CD4-positive, alpha-beta T cell (primary cell): Measurements from ENCODE around the gene MS4A4E. TPM values are rescaled to one million over a fixed set of nuclear protein-coding genes. Genes with fewer than 3 reads are reported as not detected.

Source experiments
- ATAC-seq: fragments of 200-7000 bp; cut with Tn5 transposase; one replicate; pipeline ENCODE4 v1.10.0; 2022; ENCODE audit warnings: mild to moderate bottlenecking; ENCODE audit not compliant: poor library complexity
- CTCF ChIA-PET: fragments of 350-600 bp; sonication (Branson Sonifier 250); formaldehyde crosslinking; loops from one replicate; lab custom pipeline; 2021; ENCODE audit warnings: antibody characterized with exemption, inconsistent platforms; lab: Charles Lee
- POLR2A ChIA-PET: fragments of 350-600 bp; sonication (Branson Sonifier 250); formaldehyde crosslinking; loops from one replicate; lab custom pipeline; 2021; ENCODE audit warnings: antibody characterized with exemption, inconsistent platforms; lab: Charles Lee
- DNase-seq, 14 experiments: peaks; one replicate each; pipeline ENCODE4 v3.0.0-alpha.2; 2013 to 2020; ENCODE audit warnings: mixed read lengths in 2 of 14
- H3K27ac ChIP-seq, 2 donors: one replicate each; pipeline versions ENCODE4 v1.5.1 to v1.7.0; 2013; ENCODE audit warnings: low read length in 2 of 2, low read depth in 1 of 2, mild to moderate bottlenecking in 1 of 2
- H3K27me3 ChIP-seq, 2 experiments: 1 replicate in 1 of 2; 2 replicates in 1 of 2; pipeline versions ENCODE4 v1.6.1 to v1.7.0; 2013; ENCODE audit warnings: low read length in 2 of 2, control low read depth in 1 of 2, mild to moderate bottlenecking in 1 of 2, moderate library complexity in 1 of 2; ENCODE audit not compliant: insufficient read depth in 2 of 2, control insufficient read depth in 1 of 2
- H3K36me3 ChIP-seq: one replicate; pipeline ENCODE4 v1.6.1; 2013; ENCODE audit warnings: low read length, control low read depth; ENCODE audit not compliant: insufficient read depth
- H3K4me1 ChIP-seq: one replicate; pipeline ENCODE4 v1.6.1; 2013; ENCODE audit warnings: low read length, control low read depth; ENCODE audit not compliant: insufficient read depth
- H3K4me3 ChIP-seq: one replicate; pipeline ENCODE4 v1.5.1; 2013; ENCODE audit warnings: mild to moderate bottlenecking, low read length, moderate library complexity
- H3K9me3 ChIP-seq, 2 experiments: 1 replicate in 1 of 2; 2 replicates in 1 of 2; pipeline versions ENCODE4 v1.6.1 to v1.7.0; 2013; ENCODE audit warnings: low read length in 2 of 2, mild to moderate bottlenecking in 2 of 2, control low read depth in 1 of 2, moderate library complexity in 1 of 2; ENCODE audit not compliant: control insufficient read depth in 1 of 2, insufficient read depth in 1 of 2
- H3K27ac Mint-ChIP-seq: one replicate; pipeline ENCODE4 v1.8.0; 2020; ENCODE audit warnings: mixed read lengths
- H3K27me3 Mint-ChIP-seq: one replicate; pipeline ENCODE4 v1.8.0; 2021; ENCODE audit warnings: mixed read lengths
- H3K36me3 Mint-ChIP-seq: one replicate; pipeline ENCODE4 v1.8.0; 2021; ENCODE audit warnings: low read depth, mixed read lengths
- H3K4me1 Mint-ChIP-seq: one replicate; pipeline ENCODE4 v1.8.0; 2021; ENCODE audit warnings: low read depth, mixed read lengths
- H3K4me3 Mint-ChIP-seq: one replicate; pipeline ENCODE4 v1.8.0; 2020; ENCODE audit warnings: mild to moderate bottlenecking, mixed read lengths
- H3K9me3 Mint-ChIP-seq: one replicate; pipeline ENCODE4 v1.8.0; 2020; ENCODE audit warnings: mixed read lengths
- intact Hi-C, 2 experiments: fragments of 100-400 bp; cut with DNase I in 1 of 2; cut with micrococcal nuclease in 1 of 2; formaldehyde crosslinking; loops; one replicate each; pipeline versions ENCODE4 v1.15.1 to v1.9.0; 2023 to 2025; cut with DNase I, micrococcal nuclease
- total RNA-seq, 174 experiments: library from RNA in 2 of 174; stranded (reverse) in 2 of 174; gene quantifications; one replicate each; pipeline ENCODE4 v1.2.3 and lab custom pipeline; 2021 to 2026
- TF ChIP-seq, protein P1 (sequence below): fragments of 200-600 bp; IDR thresholded peaks from one replicate; pipeline ENCODE4 v1.8.0; 2022; ENCODE audit warnings: antibody characterized with exemption, mild to moderate bottlenecking

Gene MS4A4E
- total RNA-seq, 2 experiments from 2014 or later: not detected

DNA sequence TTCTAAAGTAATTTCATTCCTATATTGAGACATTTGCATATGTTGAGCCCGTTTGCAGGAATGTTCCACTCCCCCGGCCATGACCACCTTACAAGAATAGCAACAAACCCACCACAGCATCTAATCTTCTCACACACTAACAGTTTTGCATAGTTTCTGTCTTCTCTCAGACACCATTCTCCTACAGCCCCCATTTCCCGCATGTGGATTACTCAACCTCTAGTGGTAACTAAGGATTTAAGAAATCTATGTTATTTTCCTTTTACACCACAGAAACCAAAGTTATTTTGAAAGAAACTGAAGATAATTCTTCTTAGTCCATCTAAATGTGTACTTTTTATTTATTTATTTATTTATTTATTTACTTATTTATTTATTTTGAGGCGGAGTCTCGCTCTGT is 2.3 kb downstream of the MS4A4E start:
- Histone ChIP-seq H3K27ac (no peak overlapping the region), H3K9me3 (no peaks in the 10 kb centered on the region), H3K36me3 (no peaks in the 10 kb centered on the region), H3K4me1 (no peaks in the 10 kb centered on the region), H3K27me3 (peaks cover 0 to 3% of the 10 kb centered on the region in 2 experiments), H3K4me3 (no peak overlapping the region)
- ATAC-seq (no peak), DNase-seq (no peak)
- TF ChIP-seq, protein P1, sequence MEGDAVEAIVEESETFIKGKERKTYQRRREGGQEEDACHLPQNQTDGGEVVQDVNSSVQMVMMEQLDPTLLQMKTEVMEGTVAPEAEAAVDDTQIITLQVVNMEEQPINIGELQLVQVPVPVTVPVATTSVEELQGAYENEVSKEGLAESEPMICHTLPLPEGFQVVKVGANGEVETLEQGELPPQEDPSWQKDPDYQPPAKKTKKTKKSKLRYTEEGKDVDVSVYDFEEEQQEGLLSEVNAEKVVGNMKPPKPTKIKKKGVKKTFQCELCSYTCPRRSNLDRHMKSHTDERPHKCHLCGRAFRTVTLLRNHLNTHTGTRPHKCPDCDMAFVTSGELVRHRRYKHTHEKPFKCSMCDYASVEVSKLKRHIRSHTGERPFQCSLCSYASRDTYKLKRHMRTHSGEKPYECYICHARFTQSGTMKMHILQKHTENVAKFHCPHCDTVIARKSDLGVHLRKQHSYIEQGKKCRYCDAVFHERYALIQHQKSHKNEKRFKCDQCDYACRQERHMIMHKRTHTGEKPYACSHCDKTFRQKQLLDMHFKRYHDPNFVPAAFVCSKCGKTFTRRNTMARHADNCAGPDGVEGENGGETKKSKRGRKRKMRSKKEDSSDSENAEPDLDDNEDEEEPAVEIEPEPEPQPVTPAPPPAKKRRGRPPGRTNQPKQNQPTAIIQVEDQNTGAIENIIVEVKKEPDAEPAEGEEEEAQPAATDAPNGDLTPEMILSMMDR: no peak
- CTCF ChIA-PET: no interaction called here
- no peaks in the 10 kb centered on the region for H3K4me1 Mint-ChIP-seq
- H3K36me3 Mint-ChIP-seq: no peaks in the 10 kb centered on the region
- no peaks in the 10 kb centered on the region for H3K9me3 Mint-ChIP-seq
- intact Hi-C loops: no loop called here
- no peak overlapping the region for H3K27ac Mint-ChIP-seq
- POLR2A ChIA-PET: no interaction called here
- H3K4me3 Mint-ChIP-seq: no peak overlapping the region
- peaks cover 6% of the 10 kb centered on the region for H3K27me3 Mint-ChIP-seq

DNA sequence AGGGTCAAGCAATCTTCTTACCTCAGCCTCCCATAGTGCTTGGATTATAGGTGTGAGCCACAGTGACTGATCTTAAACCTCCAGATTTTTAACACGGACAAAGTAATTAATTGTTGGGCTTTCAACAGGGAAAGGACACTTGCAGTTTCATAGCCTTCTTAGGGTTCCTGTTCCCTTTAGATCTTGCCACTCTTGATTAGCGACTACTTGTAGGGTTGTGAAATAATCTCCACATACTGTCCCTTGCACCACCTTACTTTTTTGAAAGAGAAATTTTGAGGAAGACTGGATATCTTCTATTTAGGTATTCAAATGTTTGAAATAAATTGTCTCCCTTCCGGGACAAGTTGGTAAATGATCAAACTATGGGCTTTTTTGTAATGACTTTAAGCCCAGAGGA is 7.6 kb downstream of the MS4A4E start:
- DNase-seq: no peak
- Histone ChIP-seq H3K27ac (no peak overlapping the region), H3K36me3 (no peaks in the 10 kb centered on the region), H3K9me3 (no peaks in the 10 kb centered on the region), H3K27me3 (peaks cover 0 to 3% of the 10 kb centered on the region in 2 experiments), H3K4me3 (no peak overlapping the region), H3K4me1 (no peaks in the 10 kb centered on the region)
- Mint-ChIP-seq H3K27ac (no peak overlapping the region), H3K27me3 (peaks cover 6% of the 10 kb centered on the region), H3K9me3 (no peaks in the 10 kb centered on the region), H3K36me3 (no peaks in the 10 kb centered on the region), H3K4me3 (no peak overlapping the region), H3K4me1 (no peaks in the 10 kb centered on the region)
- TF ChIP-seq, protein P1: no peak
- CTCF ChIA-PET: no interaction called here
- intact Hi-C loops: no loop called here
- no peak for ATAC-seq
- POLR2A ChIA-PET: no interaction called here

DNA sequence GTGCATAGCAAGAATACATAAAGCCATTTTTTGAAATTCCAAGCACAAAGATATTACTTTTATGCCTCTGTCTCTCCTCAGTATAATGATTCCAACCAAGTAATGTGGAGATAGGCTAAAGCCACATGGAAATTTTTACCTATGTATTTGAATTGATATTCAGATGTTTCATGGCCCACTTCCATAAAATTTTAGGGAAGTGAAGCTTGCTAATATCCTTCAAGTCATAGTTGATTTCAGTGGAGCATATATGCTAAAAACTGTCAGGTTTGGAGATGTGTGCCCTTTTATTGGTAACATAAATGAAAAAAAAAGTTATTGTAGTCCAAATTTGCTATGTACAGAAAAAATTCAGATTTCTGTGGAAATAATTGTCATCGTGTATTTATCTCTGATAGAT is 12.3 kb downstream of the MS4A4E start:
- H3K4me3 Mint-ChIP-seq: no peak overlapping the region
- Histone ChIP-seq H3K27ac (no peak overlapping the region), H3K27me3 (no peaks in the 10 kb centered on the region), H3K4me1 (no peaks in the 10 kb centered on the region), H3K36me3 (no peaks in the 10 kb centered on the region), H3K4me3 (no peak overlapping the region), H3K9me3 (no peaks in the 10 kb centered on the region)
- ATAC-seq (no peak), DNase-seq (no peak)
- no peaks in the 10 kb centered on the region for H3K27me3 Mint-ChIP-seq
- TF ChIP-seq, protein P1: no peak
- POLR2A ChIA-PET: no interaction called here
- H3K27ac Mint-ChIP-seq: no peak overlapping the region
- intact Hi-C loops: no loop called here
- CTCF ChIA-PET: no interaction called here
- H3K4me1 Mint-ChIP-seq: no peaks in the 10 kb centered on the region
- H3K9me3 Mint-ChIP-seq: no peaks in the 10 kb centered on the region
- H3K36me3 Mint-ChIP-seq: no peaks in the 10 kb centered on the region
